Activated CD8-positive, alpha-beta memory T cell treated with anti-CD3 and anti-CD28 coated beads for 24 hours (primary cell): ENCODE results near the gene DUSP1.
"Not testable (repeated sequence)": the region's sequence is repeated elsewhere in the genome, so short reads cannot be mapped to it uniquely, and the experiment has no call there.

Experiments used
- DNase-seq: peaks from one replicate; pipeline ENCODE4 v3.0.0-alpha.2; 2020

Gene DUSP1

GRCh38 chr5:172796306-172796705 lies 25.3 kb upstream of the DUSP1 start:
- DNase-seq, result no peak

- DNase-seq, result no peak
These were observed 24.5 kb upstream of the DUSP1 start for GRCh38 chr5:172795318-172795977.

- no peak for DNase-seq
These were observed 22.8 kb upstream of the DUSP1 start for GRCh38 chr5:172793577-172794488.

- DNase-seq, result no peak
These were observed 21.9 kb upstream of the DUSP1 start for GRCh38 chr5:172792701-172793570.

- DNase-seq, result no peak
These were observed 20.9 kb upstream of the DUSP1 start for GRCh38 chr5:172791726-172792445.

- no peak for DNase-seq
These were observed 20.3 kb upstream of the DUSP1 start for GRCh38 chr5:172791286-172791685.

GRCh38 chr5:172790496-172790889 lies 19.5 kb upstream of the DUSP1 start:
- DNase-seq, result no peak

- DNase-seq, result no peak
These were observed 18.9 kb upstream of the DUSP1 start for GRCh38 chr5:172789687-172790495.

GRCh38 chr5:172788771-172789686 lies 18.0 kb upstream of the DUSP1 start:
- no peak for DNase-seq

GRCh38 chr5:172787538-172787937 lies 16.5 kb upstream of the DUSP1 start:
- not testable (repeated sequence) for DNase-seq

- no peak for DNase-seq
These were observed 15.9 kb upstream of the DUSP1 start for GRCh38 chr5:172786736-172787462.

GRCh38 chr5:172785429-172786088 lies 14.6 kb upstream of the DUSP1 start:
- no peak for DNase-seq

GRCh38 chr5:172784162-172784561 lies 13.2 kb upstream of the DUSP1 start:
- not testable (repeated sequence) for DNase-seq

GRCh38 chr5:172783319-172783718 lies 12.3 kb upstream of the DUSP1 start:
- not testable (repeated sequence) for DNase-seq

GRCh38 chr5:172782169-172783039 lies 11.4 kb upstream of the DUSP1 start:
- DNase-seq, result no peak

GRCh38 chr5:172779691-172780341 lies 8.8 kb upstream of the DUSP1 start:
- no peak for DNase-seq
